Right renal pelvis (tissue), 4 donors: ENCODE measurements around the gene DPPA4. TPM values are rescaled to one million over a fixed set of nuclear protein-coding genes. Genes with fewer than 3 reads are reported as not detected.
"Not testable (repeated sequence)": the region's sequence is repeated elsewhere in the genome, so short reads cannot be mapped to it uniquely, and the experiment has no call there.

Experiments
- DNase-seq, 4 donors: peaks; one replicate each; pipeline ENCODE4 v3.0.0-alpha.2; 2013; ENCODE audit warnings: low read depth in 4 of 4, low spot score in 3 of 4, missing footprints in 1 of 4
- polyA plus RNA-seq, 4 donors: library from polyadenylated mRNA; unstranded; fragments of 120-200 nt; gene quantifications; one replicate each; pipeline ENCODE4 v1.2.1, GENCODE V29; 2013; ENCODE audit not compliant: insufficient read length in 4 of 4

The DPPA4 gene
- 1 to 10 TPM; 3.4 to 5.3 (median 4.3) TPM for polyA plus RNA-seq

DNA sequence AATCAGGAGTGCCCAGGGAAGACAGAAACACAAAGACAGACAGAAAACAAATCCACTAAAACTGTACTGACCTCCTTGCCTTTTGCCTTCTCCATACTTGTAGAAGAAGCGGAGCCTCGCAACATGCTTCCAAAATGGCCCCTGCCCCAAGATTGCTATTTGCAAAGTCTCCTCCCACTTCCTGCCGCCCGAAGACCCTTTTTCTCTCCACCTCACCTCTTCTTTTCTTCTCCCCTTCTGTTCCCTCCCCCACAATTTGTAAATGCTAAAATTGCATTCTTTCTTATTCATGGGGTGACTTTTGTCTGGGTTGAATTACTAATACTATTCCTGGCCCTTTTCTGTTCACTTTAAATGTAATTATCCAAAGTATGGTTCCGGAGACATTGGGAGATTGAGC is at the start of gene DPPA4:
TSS of gene DPPA4 (minus strand) at position 154 of the 400 bp plus-strand sequence. CDS start at position 125, 29 bp downstream.
- no peak for DNase-seq

- DNase-seq = no peak
Measured at GRCh38 chr3:109385442-109386318, 48.3 kb upstream of the DPPA4 start.

DNA sequence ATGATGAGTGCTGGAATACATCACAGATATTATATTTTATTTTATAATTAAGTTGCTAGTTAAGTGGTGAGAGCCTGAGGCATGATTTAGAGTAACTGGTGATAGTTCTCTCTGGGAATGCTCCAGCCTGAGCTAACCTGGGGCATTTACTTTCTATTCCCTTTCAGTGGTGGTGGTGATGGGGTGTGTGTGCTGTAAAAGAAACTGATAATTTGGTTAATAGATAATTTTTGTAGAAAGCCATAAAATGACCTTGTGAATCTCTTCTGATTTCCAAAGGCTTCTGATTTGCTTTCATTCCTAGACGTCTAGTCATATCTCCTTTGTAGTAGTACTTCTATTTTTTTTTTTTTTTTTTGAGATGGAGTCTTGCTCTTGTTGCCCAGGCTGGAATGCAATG is 46.8 kb upstream of the DPPA4 start:
- DNase-seq = no peak

GRCh38 chr3:109382588-109382987 is 45.2 kb upstream of the DPPA4 start:
- no peak for DNase-seq

- DNase-seq = no peak
Measured at GRCh38 chr3:109375975-109376374, 38.6 kb upstream of the DPPA4 start.

DNA sequence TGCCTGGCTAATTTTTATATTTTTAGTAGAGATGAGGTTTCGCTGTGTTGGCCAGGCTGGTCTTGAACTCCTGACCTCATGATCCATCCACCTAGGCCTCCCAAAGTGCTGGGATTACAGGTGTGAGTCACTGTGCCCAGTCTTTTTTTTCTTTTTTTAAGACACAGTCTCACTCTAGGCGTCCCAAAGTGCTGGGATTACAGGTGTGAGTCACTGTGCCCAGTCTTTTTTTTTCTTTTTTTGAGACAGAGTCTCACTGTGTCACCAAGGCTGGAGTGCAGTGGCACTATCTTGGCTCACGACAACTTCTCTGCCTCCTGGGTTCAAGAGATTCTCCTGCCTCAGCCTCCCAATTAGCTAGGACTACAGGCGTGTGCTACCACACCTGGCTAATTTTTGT is 37.1 kb upstream of the DPPA4 start:
- DNase-seq = not testable (repeated sequence)

DNA sequence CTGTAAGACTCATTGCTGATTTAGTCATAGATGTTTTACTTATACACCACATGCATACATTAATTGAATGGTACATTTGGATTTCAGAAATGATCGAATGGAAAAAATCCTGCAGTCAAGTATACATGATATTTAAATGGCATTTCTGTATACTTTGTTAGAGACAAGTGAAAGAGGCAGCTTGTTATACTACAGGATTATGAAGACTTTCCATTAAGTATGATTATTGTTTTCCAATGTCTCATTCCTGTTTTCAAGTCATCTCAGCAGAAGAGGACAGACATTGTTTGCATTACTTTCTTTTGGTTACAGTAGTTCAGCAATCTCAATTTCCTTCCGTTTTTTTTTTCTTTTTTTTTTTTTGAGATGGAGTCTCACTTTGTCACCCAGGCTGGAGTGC is 36.6 kb upstream of the DPPA4 start:
- no peak for DNase-seq

GRCh38 chr3:109372639-109373038 is 35.3 kb upstream of the DPPA4 start:
- DNase-seq = no peak

DNA sequence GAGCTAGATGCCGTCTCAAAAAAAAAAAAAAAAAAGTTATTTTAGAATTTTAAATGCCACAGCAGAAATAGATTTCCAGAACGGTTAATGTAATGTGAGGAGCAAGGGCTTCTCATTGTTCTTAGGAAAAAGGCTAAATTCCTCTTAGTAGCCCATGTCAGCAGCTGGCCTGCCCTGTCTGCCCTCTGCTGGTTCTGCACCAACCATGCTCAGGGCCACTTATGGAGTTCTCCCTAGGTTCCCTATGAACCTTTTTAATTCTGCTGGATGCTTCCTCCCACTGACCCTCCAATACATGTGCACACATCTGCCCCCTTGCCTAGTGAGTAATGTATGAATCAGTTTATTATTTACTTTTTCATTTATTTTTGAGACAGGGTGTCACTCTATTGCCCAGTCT is 32.2 kb upstream of the DPPA4 start:
- no peak for DNase-seq

GRCh38 chr3:109364088-109364487 is 26.7 kb upstream of the DPPA4 start:
- DNase-seq = no peak

DNA sequence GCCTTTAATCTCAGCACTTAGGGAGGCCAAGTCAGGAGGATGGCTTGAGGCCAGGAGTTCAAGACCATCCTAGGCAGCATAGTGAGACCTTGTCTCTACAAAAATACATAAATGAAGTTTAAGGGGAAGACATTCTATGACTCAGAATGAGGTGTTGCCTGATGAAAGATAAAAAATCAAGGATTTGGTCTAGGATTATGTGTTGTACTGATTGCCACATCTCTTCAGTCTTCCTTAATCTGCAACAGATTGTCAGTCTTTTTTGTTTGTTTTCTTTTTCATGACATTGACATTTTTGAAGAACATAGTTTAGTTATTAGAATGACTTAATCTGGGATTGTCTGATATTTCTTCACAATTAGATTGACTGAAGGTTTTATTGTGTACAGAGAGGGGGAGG is 26.3 kb upstream of the DPPA4 start:
- no peak for DNase-seq

DNA sequence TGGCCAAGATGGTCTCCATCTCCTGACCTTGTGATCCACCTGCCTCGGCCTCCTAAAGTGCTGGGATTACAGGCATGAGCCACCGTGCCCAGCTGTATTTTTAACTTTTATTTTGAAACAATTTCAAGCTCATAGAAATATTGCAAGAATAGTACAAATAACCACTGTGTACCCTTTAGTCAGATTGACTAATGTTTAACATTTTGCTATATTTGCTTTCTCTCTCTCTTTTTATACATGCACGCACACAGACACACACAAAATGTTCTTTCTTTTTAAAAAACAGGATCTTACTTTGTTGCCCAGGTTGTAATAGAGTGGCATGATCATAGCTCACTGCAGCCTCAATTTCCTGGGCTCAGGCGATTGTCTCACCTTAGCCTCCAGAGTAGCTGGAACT is 25.5 kb upstream of the DPPA4 start:
- DNase-seq = no peak

DNA sequence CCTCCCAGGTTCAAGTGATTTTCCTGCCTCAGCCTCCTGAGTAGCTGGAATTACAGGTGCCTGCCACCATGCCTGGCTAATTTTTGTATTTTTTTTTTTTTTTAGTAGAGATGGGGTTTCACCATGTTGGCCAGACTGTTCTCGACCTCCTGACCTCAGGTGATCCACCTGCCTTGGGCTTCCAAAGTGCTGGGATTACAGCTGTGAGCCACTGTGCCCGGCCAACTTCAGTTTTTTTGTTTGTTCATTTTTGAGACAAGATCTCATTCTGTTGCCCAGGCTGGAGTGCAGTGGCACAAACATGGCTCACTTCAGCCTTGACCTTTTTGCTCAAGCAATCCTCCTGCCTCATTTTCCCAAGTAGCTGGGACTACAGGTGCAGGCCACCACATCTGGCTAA is 21.5 kb upstream of the DPPA4 start:
- not testable (repeated sequence) for DNase-seq

- DNase-seq = no peak
Measured at GRCh38 chr3:109356442-109357155, 19.3 kb upstream of the DPPA4 start.

DNA sequence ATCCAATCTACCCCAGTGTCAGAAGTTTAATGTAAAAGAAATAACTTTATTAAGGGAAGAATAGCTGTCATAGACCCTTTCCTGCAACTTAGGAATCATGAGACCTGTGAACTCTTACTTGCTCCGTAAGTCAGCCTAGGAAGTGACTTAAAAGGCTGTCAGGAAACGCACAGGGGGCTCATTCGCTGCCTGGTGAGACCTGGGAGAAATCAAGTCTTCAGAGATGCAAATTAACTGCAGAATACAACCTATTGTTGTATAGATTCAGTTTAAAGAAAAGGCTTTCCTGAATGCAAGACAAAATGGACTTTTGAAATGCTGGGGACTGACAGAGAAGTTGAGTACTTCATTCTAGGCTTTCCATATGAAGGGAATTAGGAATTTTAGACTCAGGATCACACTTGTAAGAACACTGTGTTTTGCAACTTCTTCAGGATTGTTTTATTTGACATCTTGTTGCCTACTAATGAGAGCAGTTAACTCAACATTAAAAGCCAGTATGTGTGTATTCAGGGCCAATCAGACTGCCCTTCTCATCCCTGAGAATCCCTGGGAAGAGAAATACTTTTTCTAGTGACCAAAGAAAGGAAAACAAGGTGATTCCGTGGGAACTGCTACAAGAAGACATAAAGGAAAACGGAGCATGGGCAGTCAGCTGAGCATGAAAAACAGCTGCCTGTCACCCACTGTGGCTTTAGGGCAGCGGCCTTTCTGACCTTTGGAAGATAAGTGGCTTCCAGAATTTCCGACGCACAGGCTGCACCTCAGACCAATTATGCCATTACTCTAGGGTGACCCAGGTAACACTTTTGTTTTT is 18.5 kb upstream of the DPPA4 start:
- no peak for DNase-seq

DNA sequence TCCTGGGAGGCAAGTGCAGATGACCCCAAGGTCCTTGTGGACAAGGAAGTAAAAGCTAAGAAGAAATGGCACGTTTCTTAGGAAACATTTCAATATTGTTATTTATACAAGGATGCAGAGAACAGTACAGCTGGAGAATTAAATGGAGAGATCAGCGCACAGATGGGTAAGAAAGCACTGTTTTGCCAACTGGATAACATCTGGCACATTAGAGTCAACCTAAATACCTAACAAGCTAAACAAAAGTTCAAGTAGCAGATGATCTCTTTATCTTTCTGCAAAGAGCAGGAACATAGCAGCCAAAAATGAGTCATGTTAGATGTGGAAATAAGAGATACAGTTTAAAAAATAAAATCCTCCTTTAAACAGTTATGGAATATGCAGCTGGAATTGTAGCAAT is 15.7 kb upstream of the DPPA4 start:
- no peak for DNase-seq

GRCh38 chr3:109351231-109351630 is 13.9 kb upstream of the DPPA4 start:
- no peak for DNase-seq

GRCh38 chr3:109346770-109347295 is 9.5 kb upstream of the DPPA4 start:
- no peak for DNase-seq

- no peak for DNase-seq
Measured at GRCh38 chr3:109346099-109346498, 8.8 kb upstream of the DPPA4 start.

- DNase-seq = no peak
Measured at GRCh38 chr3:109339714-109340648, 2.6 kb upstream of the DPPA4 start.
